GM12878 (cell line): Measurements from ENCODE around the gene PSMC3. TPM values are rescaled to one million over a fixed set of nuclear protein-coding genes. Genes with fewer than 3 reads are reported as not detected.

Experiments used
- ATAC-seq: fragments of 200-7000 bp; cut with Tn5 transposase; 3 replicates; pipeline ENCODE4 v1.9.1; 2020; ENCODE audit warnings: mild to moderate bottlenecking, moderate library complexity
- BruUV-seq: library from RNA; stranded (reverse); fragments of 400-500 nt; replicated peaks from 2 replicates; lab custom pipeline; 2021; lab: Mats Ljungman, UMichigan
- CTCF ChIA-PET: fragments of 300-600 bp; sonication (Branson Sonifier 250); formaldehyde crosslinking; extraction: SDS; loops from one replicate; lab custom pipeline; 2021; ENCODE audit warnings: inconsistent platforms; lab: Yijun Ruan, JAX
- POLR2A ChIA-PET: fragments of 350-600 bp; formaldehyde crosslinking; extraction: SDS; loops from one replicate; lab custom pipeline; 2021; ENCODE audit warnings: inconsistent platforms; lab: Charles Lee
- RAD21 ChIA-PET: fragments of 300-600 bp; sonication (Branson Sonifier 250); formaldehyde crosslinking; loops from one replicate; lab custom pipeline; 2023; ENCODE audit warnings: antibody characterized with exemption; ENCODE audit not compliant: unreplicated experiment; lab: Charles Lee
- SMC1A ChIA-PET: fragments of 300-600 bp; sonication (Branson Sonifier 250); formaldehyde crosslinking; loops from one replicate; lab custom pipeline; 2023; ENCODE audit not compliant: unreplicated experiment, uncharacterized antibody; lab: Charles Lee
- DNase-seq: peaks from one replicate; pipeline ENCODE4 v3.0.0-alpha.2; 2011; ENCODE audit warnings: low read depth, low spot score
- FAIRE-seq: peaks from 3 replicates; lab custom pipeline; 2011; peaks lifted over from hg19 to GRCh38; lab: Jason Lieb, UNC
- H2AFZ ChIP-seq: 2 replicates; pipeline ENCODE4 v1.6.0; 2011; ENCODE audit warnings: low read depth, low read length, control low read depth; ENCODE audit not compliant: control insufficient read depth
- H3K27ac ChIP-seq: 2 replicates; pipeline ENCODE4 v1.5.1; 2011; ENCODE audit warnings: control low read depth; ENCODE audit not compliant: control insufficient read depth, insufficient read depth
- H3K27me3 ChIP-seq, 2 experiments: replicated peaks in 1 of 2; 2 replicates each; pipeline versions ENCODE4 v1.6.0 to v1.6.1; 2011; ENCODE audit warnings: low read length in 1 of 2; ENCODE audit not compliant: control insufficient read depth in 2 of 2, insufficient read depth in 2 of 2
- H3K36me3 ChIP-seq, 2 experiments: 2 replicates each; pipeline ENCODE4 v1.5.1; 2011; ENCODE audit warnings: low read length in 1 of 2; ENCODE audit not compliant: control insufficient read depth in 2 of 2, insufficient read depth in 2 of 2
- H3K4me1 ChIP-seq: 2 replicates; pipeline ENCODE4 v1.6.1; 2011; ENCODE audit warnings: mild to moderate bottlenecking, low read length, moderate library complexity, mixed read lengths; ENCODE audit not compliant: control insufficient read depth, insufficient read depth
- H3K4me2 ChIP-seq: 2 replicates; pipeline ENCODE4 v1.6.0; 2011; ENCODE audit warnings: control low read depth; ENCODE audit not compliant: control insufficient read depth, insufficient read depth
- H3K4me3 ChIP-seq: fragments of 200-600 bp; sonication (generic); 2 replicates; pipeline ENCODE4 v1.5.1; 2016
- H3K79me2 ChIP-seq: 2 replicates; pipeline ENCODE4 v1.6.0; 2011; ENCODE audit warnings: low read length; ENCODE audit not compliant: control insufficient read depth, insufficient read depth
- H3K9ac ChIP-seq: 2 replicates; pipeline ENCODE4 v1.8.0; 2011; ENCODE audit warnings: low read length, control low read depth, mixed read lengths; ENCODE audit not compliant: control insufficient read depth, insufficient read depth
- H3K9me3 ChIP-seq: replicated peaks from 3 replicates; pipeline ENCODE4 v1.5.1; 2011; ENCODE audit warnings: mild to moderate bottlenecking, low read length; ENCODE audit not compliant: control insufficient read depth, insufficient read depth
- H4K20me1 ChIP-seq: 2 replicates; pipeline ENCODE4 v1.6.0; 2011; ENCODE audit not compliant: control insufficient read depth, insufficient read depth
- BACH1 ChIP-seq: fragments of 450-650 bp; IDR thresholded peaks from 2 replicates; pipeline ENCODE4 v1.6.1; 2017; ENCODE audit warnings: mild to moderate bottlenecking, borderline replicate concordance
- CBX5 ChIP-seq: sonication (generic); IDR thresholded peaks from 2 replicates; pipeline ENCODE4 v1.6.1; 2016; ENCODE audit warnings: low read depth, moderate library complexity, mild to moderate bottlenecking, inconsistent platforms
- CREB1 ChIP-seq: IDR thresholded peaks from 2 replicates; pipeline ENCODE4 v1.6.1; 2012; ENCODE audit warnings: low read depth, mild to moderate bottlenecking, inconsistent platforms
- ESRRA ChIP-seq: IDR thresholded peaks from 2 replicates; pipeline ENCODE4 v1.6.1; 2012; ENCODE audit warnings: mild to moderate bottlenecking, low read length, improper control_type of control experiment
- EZH2 ChIP-seq: IDR thresholded peaks from 2 replicates; pipeline ENCODE4 v1.6.1; 2012; ENCODE audit warnings: low read depth, mild to moderate bottlenecking, control low read depth, inconsistent platforms, low read length, borderline replicate concordance; ENCODE audit not compliant: control insufficient read depth
- GABPA ChIP-seq: IDR thresholded peaks from 2 replicates; pipeline ENCODE4 v1.6.1; 2014; ENCODE audit warnings: antibody characterized with exemption, low read depth, mild to moderate bottlenecking, inconsistent platforms
- MTA3 ChIP-seq: IDR thresholded peaks from 2 replicates; pipeline ENCODE4 v1.6.1; 2012; ENCODE audit warnings: low read length, inconsistent platforms, borderline replicate concordance
- PAX8 ChIP-seq: fragments of 450-650 bp; IDR thresholded peaks from 2 replicates; pipeline ENCODE4 v1.6.1; 2017; ENCODE audit warnings: mild to moderate bottlenecking, moderate library complexity
- SIX5 ChIP-seq: IDR thresholded peaks from 2 replicates; pipeline ENCODE4 v1.6.1; 2011; ENCODE audit warnings: mild to moderate bottlenecking, low read depth, low read length, moderate library complexity; ENCODE audit not compliant: severe bottlenecking
- SMARCA5 ChIP-seq: fragments of 450-650 bp; IDR thresholded peaks from 2 replicates; pipeline ENCODE4 v1.6.1; 2017; ENCODE audit warnings: mild to moderate bottlenecking
- SP1 ChIP-seq: IDR thresholded peaks from one replicate; pipeline ENCODE4 v1.6.1; 2011; ENCODE audit warnings: low read depth, low read length
- SPI1 ChIP-seq: IDR thresholded peaks from 2 replicates; pipeline ENCODE4 v1.6.1; 2011; ENCODE audit warnings: low read depth, mild to moderate bottlenecking, low read length, moderate library complexity, borderline replicate concordance; ENCODE audit not compliant: insufficient read depth
- STAT1 ChIP-seq: fragments of 450-650 bp; conservative IDR thresholded peaks from 2 replicates; pipeline ENCODE4 v1.6.1; 2014; ENCODE audit warnings: antibody characterized with exemption, mild to moderate bottlenecking
- ZNF592 ChIP-seq: fragments of 450-650 bp; IDR thresholded peaks from 2 replicates; pipeline ENCODE4 v1.6.1; 2017; ENCODE audit warnings: mild to moderate bottlenecking, moderate library complexity
- ZZZ3 ChIP-seq: IDR thresholded peaks from 2 replicates; pipeline ENCODE4 v1.6.1; 2011; ENCODE audit warnings: low read depth; ENCODE audit not compliant: control insufficient read depth, insufficient read length
- WGBS: methylation state at CpG from one replicate; pipeline ENCODE4 v1.1.6; 2016; ENCODE audit warnings: low lambda C conversion rate; ENCODE audit not compliant: insufficient replicate concordance, insufficient coverage; ENCODE audit errors: missing lambda C conversion rate; 5-methylcytosine and 5-hydroxymethylcytosine counted together
- in situ Hi-C: fragments of 300-500 bp; cut with MboI; formaldehyde crosslinking; loops from 9 replicates; pipeline ENCODE4 v1.14.3; 2018; ENCODE audit warnings: mixed read lengths
- intact Hi-C: fragments of 100-400 bp; cut with micrococcal nuclease; formaldehyde crosslinking; loops from one replicate; pipeline ENCODE4 v1.14.2; 2022; ENCODE audit not compliant: unreplicated experiment
- polyA plus RNA-seq, 11 experiments: library from polyadenylated mRNA; depleted of rRNA in 4 of 11; unstranded in 6 of 11; stranded (reverse) in 5 of 11; fragments of >200 nt; fragmentation: Nextera tagmentation in 4 of 11; fragmentation: Illumina TruSeq in 1 of 11; extraction: Ambion mirVana in 4 of 11; extraction: Trizol in 1 of 11; gene quantifications; 1 replicate in 1 of 11; 2 replicates in 10 of 11; pipeline versions ENCODE4 v1.2.1 to v1.2.3, GENCODE V29; 2011 to 2016; ENCODE audit warnings: inconsistent platforms in 2 of 11, missing spikeins in 2 of 11, low read depth in 1 of 11
- total RNA-seq, 4 experiments: library from RNA; depleted of rRNA in 3 of 4; stranded (reverse); fragments of >200 nt in 3 of 4; fragmentation: Illumina TruSeq in 1 of 4; extraction: Trizol in 1 of 4; gene quantifications; 2 replicates each; pipeline versions ENCODE4 v1.2.1 to v1.2.3, GENCODE V29; 2013 to 2021

Gene PSMC3
- total and polyA plus RNA-seq, 10 of the 15 experiments (the other 5 are each of a cell fraction or from before 2014, with no cell fraction given) = 39.5 to 289 (median 155) TPM

- intact Hi-C loops = no loop called here
- H3K27ac ChIP-seq = no peak overlapping the region
- in situ Hi-C loops = no loop called here
- FAIRE-seq (no peak), ATAC-seq (no peak), DNase-seq (no peak)
- WGBS = 97% methylated on average over 3 of the region's 3 CpGs
- no peak overlapping the region for H2AFZ ChIP-seq
- H3K36me3 ChIP-seq = no peaks in the 10 kb centered on the region; a peak in 1 of 4 replicates
- H3K79me2 ChIP-seq = no peaks in the 10 kb centered on the region; the same call in 1 of the 2 replicates
- H3K27me3 ChIP-seq = no peaks in the 10 kb centered on the region
- H3K9me3 ChIP-seq = no peaks in the 10 kb centered on the region
- no TSS peak for BruUV-seq
- H3K4me1 ChIP-seq = peaks cover 50% of the 10 kb centered on the region
- H3K9ac ChIP-seq = no peak overlapping the region
- POLR2A ChIA-PET = interaction anchor here (3.2 to 6.8 kb wide), 3 partner anchors 8 to 25 kb away, joined by 21 to 57 read pairs (median 42); partner anchors contain the start of gene SPI1
- TF ChIP-seq BACH1 (no peak), GABPA (no peak), CBX5 (no peak), STAT1 (no peak)
- CTCF ChIA-PET = interaction anchor here (8.1 kb wide), 1 partner anchor 25 kb away, joined by 73 read pairs; no protein-coding TSS in a partner anchor
- no peak overlapping the region for H3K4me2 ChIP-seq
- RAD21 ChIA-PET = interaction anchor here (3.3 kb wide), 1 partner anchor 20 kb away, joined by 31 read pairs; the partner anchor contains the start of gene SPI1
- SMC1A ChIA-PET = interaction anchor here (0.8 to 3.1 kb wide), 2 partner anchors 10 to 24 kb away, joined by 3 to 15 read pairs; no protein-coding TSS in a partner anchor
- no peak overlapping the region for H3K4me3 ChIP-seq
- H4K20me1 ChIP-seq = no peaks in the 10 kb centered on the region
Observed at GRCh38 chr11:47398011-47398410, 28.2 kb downstream of the PSMC3 start.

GRCh38 chr11:47396049-47396320, 30.3 kb downstream of the PSMC3 start:
- ChIA-PET POLR2A (interaction anchor here (0.7 to 6.8 kb wide), 2 partner anchors 18 to 213 kb away, joined by 4 to 57 read pairs; partner anchors contain the start of gene SPI1), CTCF (interaction anchor here (8.1 kb wide), 1 partner anchor 23 kb away, joined by 73 read pairs; no protein-coding TSS in a partner anchor), SMC1A (interaction anchor here (1.1 to 1.5 kb wide), 2 partner anchors 22 to 358 kb away, joined by 3 to 6 read pairs; no protein-coding TSS in a partner anchor), RAD21 (no interaction called here)
- H3K4me3 ChIP-seq = no peak overlapping the region
- no peak overlapping the region for H2AFZ ChIP-seq
- no peaks in the 10 kb centered on the region; a peak in 1 of 4 replicates for H3K36me3 ChIP-seq
- ATAC-seq (no peak), DNase-seq (no peak), FAIRE-seq (no peak)
- in situ Hi-C loops = no loop called here
- no peaks in the 10 kb centered on the region for H3K9me3 ChIP-seq
- intact Hi-C loops = no loop called here
- no peak overlapping the region for H3K9ac ChIP-seq
- BruUV-seq = no TSS peak
- H3K4me1 ChIP-seq = peaks cover 55% of the 10 kb centered on the region
- H3K27ac ChIP-seq = no peak overlapping the region
- no peaks in the 10 kb centered on the region for H3K27me3 ChIP-seq
- no peak overlapping the region for H3K4me2 ChIP-seq
- WGBS = 100% methylated on average over 3 of the region's 3 CpGs
- H3K79me2 ChIP-seq = no peaks in the 10 kb centered on the region; the same call in 1 of the 2 replicates
- H4K20me1 ChIP-seq = no peaks in the 10 kb centered on the region
- no peak for TF ChIP-seq STAT1
- TF ChIP-seq ESRRA = no peak
- no peak for TF ChIP-seq SMARCA5
- TF ChIP-seq EZH2 = no peak
- TF ChIP-seq ZNF592 = no peak
- no peak for TF ChIP-seq ZZZ3
- no peak for TF ChIP-seq SP1
- no peak for TF ChIP-seq CREB1
- no peak for TF ChIP-seq PAX8
- no peak for TF ChIP-seq SPI1
- no peak for TF ChIP-seq SIX5
- TF ChIP-seq MTA3 = no peak
